Measurements from ENCODE around the gene ZNF175. TPM values are rescaled to one million over a fixed set of nuclear protein-coding genes. Genes with fewer than 3 reads are reported as not detected.

Gene ZNF175
- total and polyA plus RNA-seq, 2 experiments from 2014 or later: 2.3 to 6.3 TPM

DNA sequence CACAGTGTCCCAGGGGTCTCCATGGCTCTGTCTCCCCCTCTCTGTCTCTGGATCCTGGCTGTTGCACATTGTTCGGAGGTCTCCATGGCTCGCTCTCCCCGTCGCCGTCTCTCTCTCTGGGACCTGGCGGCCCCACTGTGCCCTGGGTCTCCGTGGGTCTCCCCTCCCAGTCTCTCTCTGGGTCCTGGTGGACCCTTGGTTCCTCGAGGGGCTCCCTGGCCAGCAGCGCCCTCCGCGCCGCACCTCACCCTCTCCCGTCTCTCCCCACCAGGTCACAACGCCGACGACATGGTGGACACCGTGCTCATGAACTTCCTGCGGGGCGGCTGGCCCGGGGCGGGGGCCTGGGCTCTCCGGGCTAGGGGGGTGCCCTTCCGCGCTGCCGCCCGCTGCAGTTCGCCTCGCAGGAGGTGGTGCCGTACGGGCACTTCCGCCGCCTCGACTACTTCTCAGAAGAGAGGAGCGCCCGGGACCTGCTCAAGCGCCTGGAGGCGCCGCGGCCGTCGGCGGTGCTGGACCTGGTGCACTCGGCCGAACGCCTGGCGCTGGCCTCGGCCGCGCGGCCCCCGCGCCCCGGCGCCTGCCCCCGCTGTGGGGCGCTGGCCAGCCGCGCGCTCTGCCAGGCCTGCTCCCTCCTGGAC lies 30.0 kb downstream of the ZNF175 start:
- peak overlapping the region; percentile 75 for H3K4me2 ChIP-seq
- peak; percentile 67 for DNase-seq (ENCODE audit: low spot score)
- H3K36me3 Mint-ChIP-seq (ENCODE audit: low read depth): peaks cover 11% of the 10 kb centered on the region
- no peak overlapping the region for H3K4me3 Mint-ChIP-seq
- peaks cover 79% of the 10 kb centered on the region for H3K9me3 Mint-ChIP-seq
- H4K20me1 ChIP-seq (replicated peaks; ENCODE audit: insufficient read depth): no peaks in the 10 kb centered on the region
- no peaks in the 10 kb centered on the region; the same call in 1 of the 2 replicates for H3K4me1 ChIP-seq (ENCODE audit: insufficient read depth)
- H3K4me3 ChIP-seq: peak overlapping the region; percentile 55; the same call in 1 of the 2 replicates
- no peaks in the 10 kb centered on the region for H3K9me2 ChIP-seq (ENCODE audit: insufficient read depth)
- H3K27ac Mint-ChIP-seq: no peak overlapping the region
- no peaks in the 10 kb centered on the region for H3K79me2 ChIP-seq (replicated peaks; ENCODE audit: insufficient read depth)
- peaks cover 13% of the 10 kb centered on the region for H3K27me3 Mint-ChIP-seq (ENCODE audit: insufficient read depth, low read depth, poor library complexity)
- no peaks in the 10 kb centered on the region for H3K4me1 Mint-ChIP-seq
- no peak for TF ChIP-seq ZNF331 (CRISPR knock-in tag; IDR thresholded peaks at IDR 0.05; ENCODE audit: low read depth)
- TF ChIP-seq STAT1 (IDR thresholded peaks at IDR 0.05; ENCODE audit: unreplicated experiment): no peak
- TF ChIP-seq POLR2AphosphoS5 (IDR thresholded peaks at IDR 0.05; ENCODE audit: low read depth): no peak
- no peak for TF ChIP-seq CREB1 (CRISPR knock-in tag; IDR thresholded peaks at IDR 0.05; ENCODE audit: low read depth)
- TF ChIP-seq NANOG (IDR thresholded peaks at IDR 0.05; ENCODE audit: borderline replicate concordance): no peak
- TF ChIP-seq EZH2 (IDR thresholded peaks at IDR 0.05; ENCODE audit: low read depth, unreplicated experiment): no peak
- TF ChIP-seq, protein P1, sequence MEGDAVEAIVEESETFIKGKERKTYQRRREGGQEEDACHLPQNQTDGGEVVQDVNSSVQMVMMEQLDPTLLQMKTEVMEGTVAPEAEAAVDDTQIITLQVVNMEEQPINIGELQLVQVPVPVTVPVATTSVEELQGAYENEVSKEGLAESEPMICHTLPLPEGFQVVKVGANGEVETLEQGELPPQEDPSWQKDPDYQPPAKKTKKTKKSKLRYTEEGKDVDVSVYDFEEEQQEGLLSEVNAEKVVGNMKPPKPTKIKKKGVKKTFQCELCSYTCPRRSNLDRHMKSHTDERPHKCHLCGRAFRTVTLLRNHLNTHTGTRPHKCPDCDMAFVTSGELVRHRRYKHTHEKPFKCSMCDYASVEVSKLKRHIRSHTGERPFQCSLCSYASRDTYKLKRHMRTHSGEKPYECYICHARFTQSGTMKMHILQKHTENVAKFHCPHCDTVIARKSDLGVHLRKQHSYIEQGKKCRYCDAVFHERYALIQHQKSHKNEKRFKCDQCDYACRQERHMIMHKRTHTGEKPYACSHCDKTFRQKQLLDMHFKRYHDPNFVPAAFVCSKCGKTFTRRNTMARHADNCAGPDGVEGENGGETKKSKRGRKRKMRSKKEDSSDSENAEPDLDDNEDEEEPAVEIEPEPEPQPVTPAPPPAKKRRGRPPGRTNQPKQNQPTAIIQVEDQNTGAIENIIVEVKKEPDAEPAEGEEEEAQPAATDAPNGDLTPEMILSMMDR (conservative IDR thresholded peaks at IDR 0.05; ENCODE audit: low read depth in 2 of 2): no peak; a peak in 1 of 4 replicates
- no peak for TF ChIP-seq EZH2phosphoT487 (IDR thresholded peaks at IDR 0.05; ENCODE audit: unreplicated experiment)
- TF ChIP-seq ZNF114 (CRISPR knock-in tag; IDR thresholded peaks at IDR 0.05): no peak
- TF ChIP-seq, protein P2, sequence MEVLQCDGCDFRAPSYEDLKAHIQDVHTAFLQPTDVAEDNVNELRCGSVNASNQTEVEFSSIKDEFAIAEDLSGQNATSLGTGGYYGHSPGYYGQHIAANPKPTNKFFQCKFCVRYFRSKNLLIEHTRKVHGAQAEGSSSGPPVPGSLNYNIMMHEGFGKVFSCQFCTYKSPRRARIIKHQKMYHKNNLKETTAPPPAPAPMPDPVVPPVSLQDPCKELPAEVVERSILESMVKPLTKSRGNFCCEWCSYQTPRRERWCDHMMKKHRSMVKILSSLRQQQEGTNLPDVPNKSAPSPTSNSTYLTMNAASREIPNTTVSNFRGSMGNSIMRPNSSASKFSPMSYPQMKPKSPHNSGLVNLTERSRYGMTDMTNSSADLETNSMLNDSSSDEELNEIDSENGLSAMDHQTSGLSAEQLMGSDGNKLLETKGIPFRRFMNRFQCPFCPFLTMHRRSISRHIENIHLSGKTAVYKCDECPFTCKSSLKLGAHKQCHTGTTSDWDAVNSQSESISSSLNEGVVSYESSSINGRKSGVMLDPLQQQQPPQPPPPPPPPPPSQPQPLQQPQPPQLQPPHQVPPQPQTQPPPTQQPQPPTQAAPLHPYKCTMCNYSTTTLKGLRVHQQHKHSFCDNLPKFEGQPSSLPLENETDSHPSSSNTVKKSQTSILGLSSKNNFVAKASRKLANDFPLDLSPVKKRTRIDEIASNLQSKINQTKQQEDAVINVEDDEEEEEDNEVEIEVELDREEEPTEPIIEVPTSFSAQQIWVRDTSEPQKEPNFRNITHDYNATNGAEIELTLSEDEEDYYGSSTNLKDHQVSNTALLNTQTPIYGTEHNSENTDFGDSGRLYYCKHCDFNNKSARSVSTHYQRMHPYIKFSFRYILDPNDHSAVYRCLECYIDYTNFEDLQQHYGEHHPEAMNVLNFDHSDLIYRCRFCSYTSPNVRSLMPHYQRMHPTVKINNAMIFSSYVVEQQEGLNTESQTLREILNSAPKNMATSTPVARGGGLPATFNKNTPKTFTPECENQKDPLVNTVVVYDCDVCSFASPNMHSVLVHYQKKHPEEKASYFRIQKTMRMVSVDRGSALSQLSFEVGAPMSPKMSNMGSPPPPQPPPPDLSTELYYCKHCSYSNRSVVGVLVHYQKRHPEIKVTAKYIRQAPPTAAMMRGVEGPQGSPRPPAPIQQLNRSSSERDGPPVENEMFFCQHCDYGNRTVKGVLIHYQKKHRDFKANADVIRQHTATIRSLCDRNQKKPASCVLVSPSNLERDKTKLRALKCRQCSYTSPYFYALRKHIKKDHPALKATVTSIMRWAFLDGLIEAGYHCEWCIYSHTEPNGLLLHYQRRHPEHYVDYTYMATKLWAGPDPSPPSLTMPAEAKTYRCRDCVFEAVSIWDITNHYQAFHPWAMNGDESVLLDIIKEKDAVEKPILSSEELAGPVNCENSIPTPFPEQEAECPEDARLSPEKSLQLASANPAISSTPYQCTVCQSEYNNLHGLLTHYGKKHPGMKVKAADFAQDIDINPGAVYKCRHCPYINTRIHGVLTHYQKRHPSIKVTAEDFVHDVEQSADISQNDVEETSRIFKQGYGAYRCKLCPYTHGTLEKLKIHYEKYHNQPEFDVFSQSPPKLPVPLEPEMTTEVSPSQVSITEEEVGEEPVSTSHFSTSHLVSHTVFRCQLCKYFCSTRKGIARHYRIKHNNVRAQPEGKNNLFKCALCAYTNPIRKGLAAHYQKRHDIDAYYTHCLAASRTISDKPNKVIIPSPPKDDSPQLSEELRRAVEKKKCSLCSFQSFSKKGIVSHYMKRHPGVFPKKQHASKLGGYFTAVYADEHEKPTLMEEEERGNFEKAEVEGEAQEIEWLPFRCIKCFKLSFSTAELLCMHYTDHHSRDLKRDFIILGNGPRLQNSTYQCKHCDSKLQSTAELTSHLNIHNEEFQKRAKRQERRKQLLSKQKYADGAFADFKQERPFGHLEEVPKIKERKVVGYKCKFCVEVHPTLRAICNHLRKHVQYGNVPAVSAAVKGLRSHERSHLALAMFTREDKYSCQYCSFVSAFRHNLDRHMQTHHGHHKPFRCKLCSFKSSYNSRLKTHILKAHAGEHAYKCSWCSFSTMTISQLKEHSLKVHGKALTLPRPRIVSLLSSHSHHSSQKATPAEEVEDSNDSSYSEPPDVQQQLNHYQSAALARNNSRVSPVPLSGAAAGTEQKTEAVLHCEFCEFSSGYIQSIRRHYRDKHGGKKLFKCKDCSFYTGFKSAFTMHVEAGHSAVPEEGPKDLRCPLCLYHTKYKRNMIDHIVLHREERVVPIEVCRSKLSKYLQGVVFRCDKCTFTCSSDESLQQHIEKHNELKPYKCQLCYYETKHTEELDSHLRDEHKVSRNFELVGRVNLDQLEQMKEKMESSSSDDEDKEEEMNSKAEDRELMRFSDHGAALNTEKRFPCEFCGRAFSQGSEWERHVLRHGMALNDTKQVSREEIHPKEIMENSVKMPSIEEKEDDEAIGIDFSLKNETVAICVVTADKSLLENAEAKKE (CRISPR knock-in tag; IDR thresholded peaks at IDR 0.05): no peak
- TF ChIP-seq, protein P3, sequence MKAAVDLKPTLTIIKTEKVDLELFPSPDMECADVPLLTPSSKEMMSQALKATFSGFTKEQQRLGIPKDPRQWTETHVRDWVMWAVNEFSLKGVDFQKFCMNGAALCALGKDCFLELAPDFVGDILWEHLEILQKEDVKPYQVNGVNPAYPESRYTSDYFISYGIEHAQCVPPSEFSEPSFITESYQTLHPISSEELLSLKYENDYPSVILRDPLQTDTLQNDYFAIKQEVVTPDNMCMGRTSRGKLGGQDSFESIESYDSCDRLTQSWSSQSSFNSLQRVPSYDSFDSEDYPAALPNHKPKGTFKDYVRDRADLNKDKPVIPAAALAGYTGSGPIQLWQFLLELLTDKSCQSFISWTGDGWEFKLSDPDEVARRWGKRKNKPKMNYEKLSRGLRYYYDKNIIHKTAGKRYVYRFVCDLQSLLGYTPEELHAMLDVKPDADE (IDR thresholded peaks at IDR 0.05): no peak
- no peak overlapping the region for H3K27ac ChIP-seq (ENCODE audit: low read depth)
- H3K36me3 ChIP-seq (ENCODE audit: insufficient read depth): no peaks in the 10 kb centered on the region
- ATAC-seq: peak; percentile 82
- no peaks in the 10 kb centered on the region for H3F3A ChIP-seq (replicated peaks; ENCODE audit: low read depth)
- H2AFZ ChIP-seq: peak overlapping the region; percentile 93
- H3K27me3 ChIP-seq (ENCODE audit: insufficient read depth): peaks cover 34% of the 10 kb centered on the region
